NB4 (cell line): ENCODE data around the gene EMX1.

Source experiments
- DNase-seq: peaks from one replicate; pipeline ENCODE4 v3.0.0; 2010; ENCODE audit warnings: low read depth
- H3K4me3 ChIP-seq: one replicate; pipeline ENCODE4 v1.5.1; 2011; ENCODE audit warnings: mild to moderate bottlenecking, low read depth, low read length, moderate library complexity
- MYC ChIP-seq: IDR thresholded peaks from 2 replicates; pipeline ENCODE4 v1.6.1; 2011; ENCODE audit warnings: low read depth, low read length
- POLR2A ChIP-seq: IDR thresholded peaks from 2 replicates; pipeline ENCODE4 v1.6.1; 2011; ENCODE audit warnings: mild to moderate bottlenecking; ENCODE audit not compliant: insufficient read length; ENCODE audit errors: extremely low read depth
- TF ChIP-seq, protein P1 (sequence below): IDR thresholded peaks from 2 replicates; pipeline ENCODE4 v1.6.1; 2011; ENCODE audit warnings: low read depth, low read length
- TF ChIP-seq, protein P2 (sequence below): IDR thresholded peaks from one replicate; pipeline ENCODE4 v1.5.1; 2012; ENCODE audit warnings: low read depth, low read length

Gene EMX1

GRCh38 chr2:72952961-72953360 is 35.6 kb downstream of the EMX1 start:
- H3K4me3 ChIP-seq, result no peak overlapping the region
- TF ChIP-seq MYC, result no peak
- no peak for DNase-seq

GRCh38 chr2:72953528-72953927 is 36.2 kb downstream of the EMX1 start:
- TF ChIP-seq, protein P1, sequence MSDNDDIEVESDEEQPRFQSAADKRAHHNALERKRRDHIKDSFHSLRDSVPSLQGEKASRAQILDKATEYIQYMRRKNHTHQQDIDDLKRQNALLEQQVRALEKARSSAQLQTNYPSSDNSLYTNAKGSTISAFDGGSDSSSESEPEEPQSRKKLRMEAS, result no peak
- TF ChIP-seq POLR2A, result no peak
- TF ChIP-seq MYC, result no peak
- TF ChIP-seq, protein P2, sequence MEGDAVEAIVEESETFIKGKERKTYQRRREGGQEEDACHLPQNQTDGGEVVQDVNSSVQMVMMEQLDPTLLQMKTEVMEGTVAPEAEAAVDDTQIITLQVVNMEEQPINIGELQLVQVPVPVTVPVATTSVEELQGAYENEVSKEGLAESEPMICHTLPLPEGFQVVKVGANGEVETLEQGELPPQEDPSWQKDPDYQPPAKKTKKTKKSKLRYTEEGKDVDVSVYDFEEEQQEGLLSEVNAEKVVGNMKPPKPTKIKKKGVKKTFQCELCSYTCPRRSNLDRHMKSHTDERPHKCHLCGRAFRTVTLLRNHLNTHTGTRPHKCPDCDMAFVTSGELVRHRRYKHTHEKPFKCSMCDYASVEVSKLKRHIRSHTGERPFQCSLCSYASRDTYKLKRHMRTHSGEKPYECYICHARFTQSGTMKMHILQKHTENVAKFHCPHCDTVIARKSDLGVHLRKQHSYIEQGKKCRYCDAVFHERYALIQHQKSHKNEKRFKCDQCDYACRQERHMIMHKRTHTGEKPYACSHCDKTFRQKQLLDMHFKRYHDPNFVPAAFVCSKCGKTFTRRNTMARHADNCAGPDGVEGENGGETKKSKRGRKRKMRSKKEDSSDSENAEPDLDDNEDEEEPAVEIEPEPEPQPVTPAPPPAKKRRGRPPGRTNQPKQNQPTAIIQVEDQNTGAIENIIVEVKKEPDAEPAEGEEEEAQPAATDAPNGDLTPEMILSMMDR, result no peak
- H3K4me3 ChIP-seq, result no peak overlapping the region
- no peak for DNase-seq

DNA sequence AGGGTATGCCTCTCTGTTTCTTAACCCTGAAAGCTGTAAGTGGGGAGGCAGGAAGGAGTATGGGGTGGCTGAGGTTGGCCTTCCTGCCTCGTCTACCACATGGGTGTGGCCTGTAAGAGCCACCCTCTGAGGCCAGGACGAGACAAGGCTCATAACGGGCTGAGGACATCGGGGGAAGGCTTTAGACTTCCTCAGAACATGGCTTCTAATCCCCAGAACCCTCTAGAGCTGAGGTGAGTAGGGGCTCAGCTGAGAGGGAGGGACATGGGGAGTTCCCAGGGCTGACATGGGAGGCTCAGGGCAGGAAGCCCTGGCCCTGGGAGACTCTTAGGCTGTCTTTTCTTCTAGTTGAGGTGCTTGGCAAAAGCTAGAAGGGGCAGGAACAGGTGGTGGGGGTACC is 36.7 kb downstream of the EMX1 start:
- peak overlapping the region; percentile 32 for H3K4me3 ChIP-seq
- TF ChIP-seq, protein P2, result no peak
- TF ChIP-seq MYC (no peak), POLR2A (no peak)
- TF ChIP-seq, protein P1, result no peak
- DNase-seq, result peak; percentile 70

DNA sequence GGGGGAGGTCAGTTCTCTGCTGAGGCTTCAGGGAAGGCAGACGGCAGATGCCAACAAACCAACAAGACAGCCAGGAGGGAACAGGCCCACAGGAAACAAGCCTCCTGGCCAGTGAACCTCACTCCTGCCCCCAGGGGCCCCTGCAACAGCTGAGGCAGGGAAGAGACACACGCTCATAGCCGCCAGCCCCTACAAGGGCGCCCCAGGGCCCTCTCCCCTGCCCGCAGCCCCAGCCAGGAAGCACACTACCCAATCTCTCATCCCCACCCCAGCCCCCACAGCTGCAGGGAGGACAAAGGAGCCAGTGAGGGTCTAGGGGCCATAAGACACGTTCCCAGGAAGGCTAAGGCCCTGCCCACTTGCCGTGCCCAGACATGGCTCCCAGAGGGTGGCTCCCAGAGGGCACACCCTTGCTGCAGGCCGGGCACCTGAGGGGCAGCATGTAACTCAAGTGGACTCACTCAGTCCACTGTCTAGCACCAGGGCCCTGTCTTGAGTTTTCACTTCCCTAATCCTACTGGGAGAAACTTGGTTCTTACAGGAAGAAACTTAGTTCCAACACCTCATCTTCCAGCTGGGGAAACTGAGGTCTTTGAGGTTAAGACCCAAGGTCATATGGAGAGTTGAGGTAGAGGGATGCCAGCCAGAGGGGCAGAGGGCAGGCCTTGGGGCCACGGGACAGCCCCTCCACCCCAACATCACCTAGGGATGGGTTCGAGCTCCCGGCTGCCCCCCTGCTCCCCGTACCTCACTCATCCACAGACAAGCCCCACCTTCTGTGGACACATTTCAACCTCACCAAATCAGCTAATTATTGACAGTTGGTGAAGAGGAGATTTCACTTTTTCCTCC is 37.3 kb downstream of the EMX1 start:
- peak; percentile 74 for DNase-seq
- H3K4me3 ChIP-seq, result peak overlapping the region; percentile 32
- TF ChIP-seq, protein P2, result no peak

- no peak for DNase-seq
- no peak overlapping the region for H3K4me3 ChIP-seq
- TF ChIP-seq, protein P2, result no peak
- TF ChIP-seq POLR2A (no peak), MYC (no peak)
- TF ChIP-seq, protein P1, result no peak
These were observed 38.1 kb downstream of the EMX1 start for GRCh38 chr2:72955228-72956049.

DNA sequence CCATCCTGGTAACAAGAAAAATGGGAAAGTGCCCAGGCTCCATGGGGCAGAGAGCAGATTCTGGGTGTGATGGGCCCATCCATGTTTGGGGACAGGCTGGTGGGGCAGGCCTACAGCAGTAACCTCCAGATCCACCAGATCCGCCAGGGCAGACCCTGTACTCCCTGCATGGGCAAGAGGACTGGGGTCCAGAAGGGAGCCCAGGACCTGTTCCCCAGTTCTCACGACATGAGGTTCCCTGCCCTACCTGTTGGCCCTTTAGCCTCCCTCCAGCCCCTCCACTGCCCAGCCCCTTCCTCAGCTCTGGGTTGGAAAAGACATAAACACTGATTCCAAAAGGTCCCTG is 38.7 kb downstream of the EMX1 start:
- H3K4me3 ChIP-seq, result no peak overlapping the region
- DNase-seq, result no peak
- TF ChIP-seq MYC, result no peak
- TF ChIP-seq, protein P2, result no peak
- no peak for TF ChIP-seq POLR2A
- TF ChIP-seq, protein P1, result no peak
